ENCODE measurements around the gene GRID2IP. TPM values are rescaled to one million over a fixed set of nuclear protein-coding genes. Genes with fewer than 3 reads are reported as not detected.

The GRID2IP gene
- total RNA-seq, 1 experiment from 2014 or later: 3.0 TPM

DNA sequence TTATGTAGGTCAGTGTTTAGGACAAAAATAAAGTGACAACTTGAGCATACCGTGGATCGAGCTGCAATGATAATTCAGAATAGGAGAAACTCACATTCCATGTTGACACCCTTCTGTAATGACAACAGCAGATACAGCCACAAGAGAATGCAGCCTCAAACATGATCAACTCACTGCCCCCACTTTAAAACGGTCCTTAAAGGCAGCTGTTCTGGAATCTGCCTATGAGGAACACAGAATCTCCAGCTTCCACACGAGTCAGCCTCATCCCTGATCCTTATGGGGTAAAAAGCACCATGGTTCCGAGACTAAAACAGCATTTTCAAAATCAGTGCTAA is 71.0 kb downstream of the GRID2IP start:
- TF ChIP-seq ZBTB21 (CRISPR knock-in tag; IDR thresholded peaks at IDR 0.05; ENCODE audit: borderline replicate concordance): no peak
- no peak for TF ChIP-seq ZNF396 (CRISPR knock-in tag; IDR thresholded peaks at IDR 0.05; ENCODE audit: borderline replicate concordance)
- TF ChIP-seq, protein P1, sequence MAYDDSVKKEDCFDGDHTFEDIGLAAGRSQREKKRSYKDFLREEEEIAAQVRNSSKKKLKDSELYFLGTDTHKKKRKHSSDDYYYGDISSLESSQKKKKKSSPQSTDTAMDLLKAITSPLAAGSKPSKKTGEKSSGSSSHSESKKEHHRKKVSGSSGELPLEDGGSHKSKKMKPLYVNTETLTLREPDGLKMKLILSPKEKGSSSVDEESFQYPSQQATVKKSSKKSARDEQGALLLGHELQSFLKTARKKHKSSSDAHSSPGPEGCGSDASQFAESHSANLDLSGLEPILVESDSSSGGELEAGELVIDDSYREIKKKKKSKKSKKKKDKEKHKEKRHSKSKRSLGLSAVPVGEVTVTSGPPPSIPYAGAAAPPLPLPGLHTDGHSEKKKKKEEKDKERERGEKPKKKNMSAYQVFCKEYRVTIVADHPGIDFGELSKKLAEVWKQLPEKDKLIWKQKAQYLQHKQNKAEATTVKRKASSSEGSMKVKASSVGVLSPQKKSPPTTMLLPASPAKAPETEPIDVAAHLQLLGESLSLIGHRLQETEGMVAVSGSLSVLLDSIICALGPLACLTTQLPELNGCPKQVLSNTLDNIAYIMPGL (CRISPR knock-in tag; IDR thresholded peaks at IDR 0.05): no peak
- no peak for TF ChIP-seq IRF2 (CRISPR knock-in tag; IDR thresholded peaks at IDR 0.05; ENCODE audit: borderline replicate concordance, low read depth)
- DNase-seq (ENCODE audit: low spot score) (no peak), ATAC-seq (no peak)
- POLR2A ChIA-PET: no interaction called here
- Mint-ChIP-seq H3K36me3 (peaks cover 3% of the 10 kb centered on the region), H3K4me1 (peaks cover 41% of the 10 kb centered on the region), H3K27ac (no peak overlapping the region; the same call in 1 of the 2 replicates), H3K4me3 (no peak overlapping the region), H3K27me3 (ENCODE audit: low read depth) (peaks cover 3% of the 10 kb centered on the region; the same call in 1 of the 2 replicates), H3K9me3 (0 out of 2 replicates have a peak, but pooled peaks cover 3% of the 10 kb centered on the region)
- CTCF ChIA-PET: no interaction called here

DNA sequence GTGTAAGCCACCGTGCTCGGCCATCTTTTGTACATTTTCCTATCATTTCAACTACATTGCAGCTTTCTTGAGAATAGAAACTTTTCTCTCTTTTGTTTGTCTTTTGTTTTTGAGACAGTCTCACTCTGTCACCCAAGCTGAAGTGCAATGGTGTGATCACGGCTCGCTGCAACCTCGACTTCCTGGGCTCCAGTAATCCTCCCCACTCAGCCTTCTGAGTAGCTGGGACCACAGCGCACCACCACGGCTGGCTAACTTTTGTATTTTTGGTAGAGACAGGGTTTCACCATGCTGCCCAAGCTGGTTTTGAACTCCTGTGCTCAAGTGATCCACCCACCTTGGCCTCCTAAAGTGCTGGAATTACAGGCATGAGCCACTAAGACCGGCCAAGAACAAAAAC is 72.2 kb downstream of the GRID2IP start:
- TF ChIP-seq ZNF121 (CRISPR knock-in tag; IDR thresholded peaks at IDR 0.05): no peak
- no peak for TF ChIP-seq MYBL2 (CRISPR knock-in tag; IDR thresholded peaks at IDR 0.05)
- TF ChIP-seq, protein P2, sequence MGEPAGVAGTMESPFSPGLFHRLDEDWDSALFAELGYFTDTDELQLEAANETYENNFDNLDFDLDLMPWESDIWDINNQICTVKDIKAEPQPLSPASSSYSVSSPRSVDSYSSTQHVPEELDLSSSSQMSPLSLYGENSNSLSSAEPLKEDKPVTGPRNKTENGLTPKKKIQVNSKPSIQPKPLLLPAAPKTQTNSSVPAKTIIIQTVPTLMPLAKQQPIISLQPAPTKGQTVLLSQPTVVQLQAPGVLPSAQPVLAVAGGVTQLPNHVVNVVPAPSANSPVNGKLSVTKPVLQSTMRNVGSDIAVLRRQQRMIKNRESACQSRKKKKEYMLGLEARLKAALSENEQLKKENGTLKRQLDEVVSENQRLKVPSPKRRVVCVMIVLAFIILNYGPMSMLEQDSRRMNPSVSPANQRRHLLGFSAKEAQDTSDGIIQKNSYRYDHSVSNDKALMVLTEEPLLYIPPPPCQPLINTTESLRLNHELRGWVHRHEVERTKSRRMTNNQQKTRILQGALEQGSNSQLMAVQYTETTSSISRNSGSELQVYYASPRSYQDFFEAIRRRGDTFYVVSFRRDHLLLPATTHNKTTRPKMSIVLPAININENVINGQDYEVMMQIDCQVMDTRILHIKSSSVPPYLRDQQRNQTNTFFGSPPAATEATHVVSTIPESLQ (CRISPR knock-in tag; IDR thresholded peaks at IDR 0.05): no peak
- TF ChIP-seq, protein P3, sequence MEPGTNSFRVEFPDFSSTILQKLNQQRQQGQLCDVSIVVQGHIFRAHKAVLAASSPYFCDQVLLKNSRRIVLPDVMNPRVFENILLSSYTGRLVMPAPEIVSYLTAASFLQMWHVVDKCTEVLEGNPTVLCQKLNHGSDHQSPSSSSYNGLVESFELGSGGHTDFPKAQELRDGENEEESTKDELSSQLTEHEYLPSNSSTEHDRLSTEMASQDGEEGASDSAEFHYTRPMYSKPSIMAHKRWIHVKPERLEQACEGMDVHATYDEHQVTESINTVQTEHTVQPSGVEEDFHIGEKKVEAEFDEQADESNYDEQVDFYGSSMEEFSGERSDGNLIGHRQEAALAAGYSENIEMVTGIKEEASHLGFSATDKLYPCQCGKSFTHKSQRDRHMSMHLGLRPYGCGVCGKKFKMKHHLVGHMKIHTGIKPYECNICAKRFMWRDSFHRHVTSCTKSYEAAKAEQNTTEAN (CRISPR knock-in tag; IDR thresholded peaks at IDR 0.05): no peak
- TF ChIP-seq CREM (CRISPR knock-in tag; IDR thresholded peaks at IDR 0.05): no peak
- Mint-ChIP-seq H3K4me1 (peaks cover 35% of the 10 kb centered on the region), H3K27me3 (ENCODE audit: low read depth) (no peaks in the 10 kb centered on the region), H3K9me3 (no peaks in the 10 kb centered on the region), H3K27ac (peak overlapping the region; percentile 53; the same call in 1 of the 2 replicates), H3K4me3 (no peak overlapping the region), H3K36me3 (peaks cover 4% of the 10 kb centered on the region)
- DNase-seq (ENCODE audit: low spot score): no peak
- POLR2A ChIA-PET: interaction anchor here (0.6 to 1.1 kb wide), 2 partner anchors 31 to 407 kb away, joined by 3 read pairs; partner anchors contain the start of gene DAGLB
- no peak for ATAC-seq
- CTCF ChIA-PET: no interaction called here

DNA sequence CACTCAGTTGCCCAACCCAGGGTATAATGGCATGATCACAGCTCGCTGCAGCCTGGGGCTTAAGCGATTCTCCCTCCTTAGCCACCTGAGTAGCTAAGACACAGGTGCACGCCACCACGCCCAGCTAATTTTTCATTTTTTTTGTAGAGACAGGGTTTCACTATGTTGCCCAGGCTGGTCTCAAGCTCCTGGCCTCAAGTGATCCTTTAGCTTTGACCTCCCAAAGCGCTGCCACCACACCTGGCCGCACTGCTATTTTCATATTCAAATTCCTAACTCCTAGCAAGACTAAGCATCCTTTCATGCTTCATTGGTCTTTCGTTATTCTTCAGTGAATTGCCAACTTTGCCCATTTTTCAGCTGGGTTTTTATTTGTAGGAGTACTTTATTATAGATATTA is 73.1 kb downstream of the GRID2IP start:
- no peak for ATAC-seq
- no peak for TF ChIP-seq SMAD3 (CRISPR knock-in tag; IDR thresholded peaks at IDR 0.05; ENCODE audit: borderline replicate concordance)
- TF ChIP-seq, protein P4, sequence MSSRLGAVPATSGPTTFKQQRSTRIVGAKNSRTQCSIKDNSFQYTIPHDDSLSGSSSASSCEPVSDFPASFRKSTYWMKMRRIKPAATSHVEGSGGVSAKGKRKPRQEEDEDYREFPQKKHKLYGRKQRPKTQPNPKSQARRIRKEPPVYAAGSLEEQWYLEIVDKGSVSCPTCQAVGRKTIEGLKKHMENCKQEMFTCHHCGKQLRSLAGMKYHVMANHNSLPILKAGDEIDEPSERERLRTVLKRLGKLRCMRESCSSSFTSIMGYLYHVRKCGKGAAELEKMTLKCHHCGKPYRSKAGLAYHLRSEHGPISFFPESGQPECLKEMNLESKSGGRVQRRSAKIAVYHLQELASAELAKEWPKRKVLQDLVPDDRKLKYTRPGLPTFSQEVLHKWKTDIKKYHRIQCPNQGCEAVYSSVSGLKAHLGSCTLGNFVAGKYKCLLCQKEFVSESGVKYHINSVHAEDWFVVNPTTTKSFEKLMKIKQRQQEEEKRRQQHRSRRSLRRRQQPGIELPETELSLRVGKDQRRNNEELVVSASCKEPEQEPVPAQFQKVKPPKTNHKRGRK (CRISPR knock-in tag; IDR thresholded peaks at IDR 0.05; ENCODE audit: borderline replicate concordance): no peak
- TF ChIP-seq NR3C1 (CRISPR knock-in tag; conservative IDR thresholded peaks at IDR 0.05; ENCODE audit: low read depth): no peak
- no peak for TF ChIP-seq NR2C2 (CRISPR knock-in tag; IDR thresholded peaks at IDR 0.05)
- no peak for TF ChIP-seq MYBL2 (CRISPR knock-in tag; IDR thresholded peaks at IDR 0.05)
- ChIA-PET POLR2A (no interaction called here), CTCF (interaction anchor here (0.9 kb wide), 1 partner anchor 38 kb away, joined by 4 read pairs; no protein-coding TSS in a partner anchor)
- H3K27me3 Mint-ChIP-seq (ENCODE audit: low read depth): no peaks in the 10 kb centered on the region
- no peak for DNase-seq (ENCODE audit: low spot score)
- no peak overlapping the region for H3K27ac Mint-ChIP-seq
- H3K4me1 Mint-ChIP-seq: peaks cover 35% of the 10 kb centered on the region
- H3K4me3 Mint-ChIP-seq: no peak overlapping the region
- H3K36me3 Mint-ChIP-seq: peaks cover 9% of the 10 kb centered on the region
- H3K9me3 Mint-ChIP-seq: no peaks in the 10 kb centered on the region

DNA sequence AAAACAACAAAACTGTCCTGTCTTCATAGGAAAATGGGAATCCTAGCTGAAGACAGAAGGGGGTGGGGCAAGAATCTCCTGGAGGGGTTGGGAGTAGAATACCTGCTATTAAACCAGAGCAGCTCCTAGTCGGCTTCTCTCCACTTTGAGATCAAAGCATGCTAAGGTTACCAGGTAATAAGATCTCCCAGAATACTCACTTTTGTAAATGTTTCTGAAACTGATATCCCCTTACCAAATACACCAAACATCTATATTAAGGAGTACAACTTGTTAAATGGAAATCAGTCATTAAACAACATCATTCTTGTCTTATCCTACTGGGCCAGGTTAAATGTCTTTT is 74.0 kb downstream of the GRID2IP start:
- ChIA-PET POLR2A (no interaction called here), CTCF (no interaction called here)
- no peak overlapping the region for H3K4me3 Mint-ChIP-seq
- H3K4me1 Mint-ChIP-seq: peaks cover 31% of the 10 kb centered on the region
- peaks cover 13% of the 10 kb centered on the region for H3K36me3 Mint-ChIP-seq
- ATAC-seq (peak; percentile 22), DNase-seq (ENCODE audit: low spot score) (no peak)
- no peaks in the 10 kb centered on the region for H3K27me3 Mint-ChIP-seq (ENCODE audit: low read depth)
- no peak overlapping the region for H3K27ac Mint-ChIP-seq
- H3K9me3 Mint-ChIP-seq: no peaks in the 10 kb centered on the region
- no peak for TF ChIP-seq FOXJ3 (CRISPR knock-in tag; IDR thresholded peaks at IDR 0.05; ENCODE audit: borderline replicate concordance)
- TF ChIP-seq CREM (CRISPR knock-in tag; IDR thresholded peaks at IDR 0.05): no peak
- TF ChIP-seq, protein P5, sequence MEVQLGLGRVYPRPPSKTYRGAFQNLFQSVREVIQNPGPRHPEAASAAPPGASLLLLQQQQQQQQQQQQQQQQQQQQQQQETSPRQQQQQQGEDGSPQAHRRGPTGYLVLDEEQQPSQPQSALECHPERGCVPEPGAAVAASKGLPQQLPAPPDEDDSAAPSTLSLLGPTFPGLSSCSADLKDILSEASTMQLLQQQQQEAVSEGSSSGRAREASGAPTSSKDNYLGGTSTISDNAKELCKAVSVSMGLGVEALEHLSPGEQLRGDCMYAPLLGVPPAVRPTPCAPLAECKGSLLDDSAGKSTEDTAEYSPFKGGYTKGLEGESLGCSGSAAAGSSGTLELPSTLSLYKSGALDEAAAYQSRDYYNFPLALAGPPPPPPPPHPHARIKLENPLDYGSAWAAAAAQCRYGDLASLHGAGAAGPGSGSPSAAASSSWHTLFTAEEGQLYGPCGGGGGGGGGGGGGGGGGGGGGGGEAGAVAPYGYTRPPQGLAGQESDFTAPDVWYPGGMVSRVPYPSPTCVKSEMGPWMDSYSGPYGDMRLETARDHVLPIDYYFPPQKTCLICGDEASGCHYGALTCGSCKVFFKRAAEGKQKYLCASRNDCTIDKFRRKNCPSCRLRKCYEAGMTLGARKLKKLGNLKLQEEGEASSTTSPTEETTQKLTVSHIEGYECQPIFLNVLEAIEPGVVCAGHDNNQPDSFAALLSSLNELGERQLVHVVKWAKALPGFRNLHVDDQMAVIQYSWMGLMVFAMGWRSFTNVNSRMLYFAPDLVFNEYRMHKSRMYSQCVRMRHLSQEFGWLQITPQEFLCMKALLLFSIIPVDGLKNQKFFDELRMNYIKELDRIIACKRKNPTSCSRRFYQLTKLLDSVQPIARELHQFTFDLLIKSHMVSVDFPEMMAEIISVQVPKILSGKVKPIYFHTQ (CRISPR knock-in tag; IDR thresholded peaks at IDR 0.05): no peak
- no peak for TF ChIP-seq NFYB (CRISPR knock-in tag; conservative IDR thresholded peaks at IDR 0.05; ENCODE audit: low read depth)
- TF ChIP-seq, protein P6, sequence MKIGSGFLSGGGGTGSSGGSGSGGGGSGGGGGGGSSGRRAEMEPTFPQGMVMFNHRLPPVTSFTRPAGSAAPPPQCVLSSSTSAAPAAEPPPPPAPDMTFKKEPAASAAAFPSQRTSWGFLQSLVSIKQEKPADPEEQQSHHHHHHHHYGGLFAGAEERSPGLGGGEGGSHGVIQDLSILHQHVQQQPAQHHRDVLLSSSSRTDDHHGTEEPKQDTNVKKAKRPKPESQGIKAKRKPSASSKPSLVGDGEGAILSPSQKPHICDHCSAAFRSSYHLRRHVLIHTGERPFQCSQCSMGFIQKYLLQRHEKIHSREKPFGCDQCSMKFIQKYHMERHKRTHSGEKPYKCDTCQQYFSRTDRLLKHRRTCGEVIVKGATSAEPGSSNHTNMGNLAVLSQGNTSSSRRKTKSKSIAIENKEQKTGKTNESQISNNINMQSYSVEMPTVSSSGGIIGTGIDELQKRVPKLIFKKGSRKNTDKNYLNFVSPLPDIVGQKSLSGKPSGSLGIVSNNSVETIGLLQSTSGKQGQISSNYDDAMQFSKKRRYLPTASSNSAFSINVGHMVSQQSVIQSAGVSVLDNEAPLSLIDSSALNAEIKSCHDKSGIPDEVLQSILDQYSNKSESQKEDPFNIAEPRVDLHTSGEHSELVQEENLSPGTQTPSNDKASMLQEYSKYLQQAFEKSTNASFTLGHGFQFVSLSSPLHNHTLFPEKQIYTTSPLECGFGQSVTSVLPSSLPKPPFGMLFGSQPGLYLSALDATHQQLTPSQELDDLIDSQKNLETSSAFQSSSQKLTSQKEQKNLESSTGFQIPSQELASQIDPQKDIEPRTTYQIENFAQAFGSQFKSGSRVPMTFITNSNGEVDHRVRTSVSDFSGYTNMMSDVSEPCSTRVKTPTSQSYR (CRISPR knock-in tag; IDR thresholded peaks at IDR 0.05): no peak

Measured in WTC11 (cell line).